Nephron (organoid): ENCODE results near the gene CCDC82.

Source experiments
- H3K27ac Mint-ChIP-seq, 3 experiments: 2 replicates each; pipeline ENCODE4 v1.8.0; 2020; ENCODE audit warnings: mixed read lengths in 3 of 3, mild to moderate bottlenecking in 2 of 3, moderate library complexity in 1 of 3
- H3K27me3 Mint-ChIP-seq: 2 replicates; pipeline ENCODE4 v1.8.0; 2021; ENCODE audit warnings: low read depth, mild to moderate bottlenecking, moderate library complexity, mixed read lengths
- H3K36me3 Mint-ChIP-seq: 2 replicates; pipeline ENCODE4 v1.8.0; 2020; ENCODE audit warnings: low read depth, mixed read lengths
- H3K4me1 Mint-ChIP-seq: 2 replicates; pipeline ENCODE4 v1.8.0; 2020; ENCODE audit warnings: mixed read lengths
- H3K4me3 Mint-ChIP-seq, 3 experiments: 2 replicates each; pipeline ENCODE4 v1.8.0; 2020; ENCODE audit warnings: mild to moderate bottlenecking in 3 of 3, mixed read lengths in 3 of 3, moderate library complexity in 2 of 3
- H3K9me3 Mint-ChIP-seq: 2 replicates; pipeline ENCODE4 v1.8.0; 2020; ENCODE audit warnings: mixed read lengths
- CTCF ChIP-seq, 3 experiments: fragments of 200-600 bp; sonication (generic); IDR thresholded peaks; one replicate each; pipeline ENCODE4 v1.5.0; 2021; ENCODE audit warnings: antibody characterized with exemption in 3 of 3; ENCODE audit not compliant: unreplicated experiment in 3 of 3

The CCDC82 gene

GRCh38 chr11:96400697-96401096, 11.0 kb upstream of the CCDC82 start:
- no peaks in the 10 kb centered on the region for H3K36me3 Mint-ChIP-seq
- no peak overlapping the region for H3K27ac Mint-ChIP-seq
- TF ChIP-seq CTCF (IDR thresholded peaks at IDR 0.05; ENCODE audit: unreplicated experiment in 3 of 3) = no peak
- no peaks in the 10 kb centered on the region for H3K27me3 Mint-ChIP-seq
- no peak overlapping the region for H3K4me3 Mint-ChIP-seq
- H3K9me3 Mint-ChIP-seq = peaks cover 8% of the 10 kb centered on the region
- no peaks in the 10 kb centered on the region for H3K4me1 Mint-ChIP-seq

GRCh38 chr11:96397863-96398262, 8.2 kb upstream of the CCDC82 start:
- TF ChIP-seq CTCF (IDR thresholded peaks at IDR 0.05; ENCODE audit: unreplicated experiment in 3 of 3) = no peak
- no peak overlapping the region for H3K27ac Mint-ChIP-seq
- peaks cover 2% of the 10 kb centered on the region for H3K9me3 Mint-ChIP-seq
- H3K4me1 Mint-ChIP-seq = no peaks in the 10 kb centered on the region
- no peaks in the 10 kb centered on the region for H3K27me3 Mint-ChIP-seq
- no peak overlapping the region for H3K4me3 Mint-ChIP-seq
- H3K36me3 Mint-ChIP-seq = no peaks in the 10 kb centered on the region

GRCh38 chr11:96396637-96397036, 6.9 kb upstream of the CCDC82 start:
- peaks cover 2% of the 10 kb centered on the region for H3K9me3 Mint-ChIP-seq
- H3K4me3 Mint-ChIP-seq = no peak overlapping the region
- H3K4me1 Mint-ChIP-seq = peaks cover under 1% of the 10 kb centered on the region
- H3K36me3 Mint-ChIP-seq = peaks cover 7% of the 10 kb centered on the region
- TF ChIP-seq CTCF (IDR thresholded peaks at IDR 0.05; ENCODE audit: unreplicated experiment in 3 of 3) = no peak
- no peak overlapping the region for H3K27ac Mint-ChIP-seq
- no peaks in the 10 kb centered on the region for H3K27me3 Mint-ChIP-seq

- Mint-ChIP-seq H3K27me3 (no peaks in the 10 kb centered on the region), H3K9me3 (peaks cover 9% of the 10 kb centered on the region)
- TF ChIP-seq CTCF (IDR thresholded peaks at IDR 0.05; ENCODE audit: unreplicated experiment in 3 of 3) = no peak
Measured at GRCh38 chr11:96394773-96395172, 5.1 kb upstream of the CCDC82 start.

GRCh38 chr11:96393753-96394348, 4.1 kb upstream of the CCDC82 start:
- H3K4me1 Mint-ChIP-seq = peaks cover 16% of the 10 kb centered on the region
- H3K27me3 Mint-ChIP-seq = no peaks in the 10 kb centered on the region
- peak; percentile 56 to 71 (median 67) for TF ChIP-seq CTCF (IDR thresholded peaks at IDR 0.05; ENCODE audit: unreplicated experiment in 3 of 3)
- H3K36me3 Mint-ChIP-seq = peaks cover 20% of the 10 kb centered on the region
- H3K9me3 Mint-ChIP-seq = peaks cover 9% of the 10 kb centered on the region
- no peak overlapping the region for H3K4me3 Mint-ChIP-seq
- H3K27ac Mint-ChIP-seq = no peak overlapping the region

More at GRCh38 chr11:96394773-96395172, 5.1 kb upstream of the CCDC82 start:
- Mint-ChIP-seq H3K27ac (no peak overlapping the region), H3K36me3 (peaks cover 20% of the 10 kb centered on the region), H3K4me3 (peak overlapping the region in 1 of 3 experiments; percentile 12), H3K4me1 (peaks cover 13% of the 10 kb centered on the region)

- Mint-ChIP-seq H3K9me3 (peaks cover 7% of the 10 kb centered on the region), H3K27ac (no peak overlapping the region), H3K4me1 (peaks cover 35% of the 10 kb centered on the region), H3K27me3 (no peaks in the 10 kb centered on the region), H3K4me3 (peak overlapping the region; percentile 85 to 100 (median 99)), H3K36me3 (peaks cover 20% of the 10 kb centered on the region)
- TF ChIP-seq CTCF (IDR thresholded peaks at IDR 0.05; ENCODE audit: unreplicated experiment in 3 of 3) = no peak
Measured at GRCh38 chr11:96391698-96392307, 2.1 kb upstream of the CCDC82 start.
